Aorta (tissue), 5 donors: ENCODE results near the gene OLIG2. TPM values are rescaled to one million over a fixed set of nuclear protein-coding genes. Genes with fewer than 3 reads are reported as not detected.

Experiments used
- ATAC-seq: fragments of 200-7000 bp; cut with Tn5 transposase; one replicate; pipeline ENCODE4 v1.9.1; 2022; ENCODE audit warnings: moderate library complexity; ENCODE audit not compliant: low FRiP score
- DNase-seq, 2 donors: peaks; one replicate each; pipeline ENCODE4 v3.0.0-alpha.2; 2020
- H3K27ac ChIP-seq, 2 donors: one replicate each; pipeline ENCODE4 v1.5.1; 2013; ENCODE audit warnings: low read length in 2 of 2, mild to moderate bottlenecking in 2 of 2, moderate library complexity in 2 of 2, control low read depth in 1 of 2, inconsistent platforms in 1 of 2, low read depth in 1 of 2
- H3K27me3 ChIP-seq, 2 donors: one replicate each; pipeline ENCODE4 v1.6.1; 2013; ENCODE audit warnings: control low read depth in 1 of 2, low read length in 1 of 2, mild to moderate bottlenecking in 1 of 2, moderate library complexity in 1 of 2; ENCODE audit not compliant: insufficient read depth in 2 of 2, control insufficient read depth in 1 of 2
- H3K36me3 ChIP-seq, 2 donors: one replicate each; pipeline ENCODE4 v1.6.1; 2013; ENCODE audit warnings: control low read depth in 1 of 2, low read length in 1 of 2, mild to moderate bottlenecking in 1 of 2; ENCODE audit not compliant: insufficient read depth in 2 of 2, control insufficient read depth in 1 of 2
- H3K4me1 ChIP-seq, 2 donors: one replicate each; pipeline ENCODE4 v1.6.1; 2013; ENCODE audit warnings: low read length in 2 of 2, control low read depth in 1 of 2, mild to moderate bottlenecking in 1 of 2, moderate library complexity in 1 of 2; ENCODE audit not compliant: insufficient read depth in 2 of 2, control insufficient read depth in 1 of 2
- H3K4me3 ChIP-seq, 2 donors: one replicate each; pipeline ENCODE4 v1.5.1; 2013; ENCODE audit warnings: low read length in 2 of 2, control low read depth in 1 of 2, mild to moderate bottlenecking in 1 of 2
- H3K9me3 ChIP-seq: one replicate; pipeline ENCODE4 v1.6.1; 2013; ENCODE audit warnings: mild to moderate bottlenecking, low read length; ENCODE audit not compliant: control insufficient read depth
- WGBS, 2 donors: extraction: QIAGEN DNeasy Blood & Tissue Kit; methylation state at CpG; one replicate each; pipeline ENCODE4 v1.1.7; 2013; 5-methylcytosine and 5-hydroxymethylcytosine counted together
- intact Hi-C, 2 donors: fragments of 100-400 bp; cut with DNase I; formaldehyde crosslinking; loops; one replicate each; pipeline versions ENCODE4 v1.14.2 to v1.15.0; 2022
- long read RNA-seq, 2 donors: library from polyadenylated mRNA; unstranded; transcript quantifications; one replicate each; pipeline ENCODE4 v2.0.0, GENCODE V29; 2020 to 2021
- polyA plus RNA-seq, 2 donors: library from polyadenylated mRNA; stranded (reverse); fragments of 200-250 nt; gene quantifications; one replicate each; pipeline ENCODE4 v1.2.3, GENCODE V29; 2013
- total RNA-seq, 2 donors: library from RNA; stranded (reverse); fragmentation: NEBNext Ultra II Directional; extraction: Animal tissue kit (Norgen Biotek cat#: 25700); gene quantifications; one replicate each; pipeline ENCODE4 v1.2.1, GENCODE V29; 2021
- donor health status: healthy with polysubstance abuse.
- donor health status: Bipolar disorder and iron deficiency.
- donor health status: DM: no; HTN: no; CAD: no.
- donor health status: DM: no; HTN: no; CAD: no.
- donor health status: DM: yes; HTN: yes; CAD: no.

OLIG2 gene
- total RNA-seq (not detected), polyA plus RNA-seq (not detected)
- long read RNA-seq, donor 1: 0 reads
- long read RNA-seq, donor 2: 0 reads

- Histone ChIP-seq H3K36me3 (no peaks in the 10 kb centered on the region), H3K4me3 (no peak within 1 kb of the TSS), H3K9me3 (no peaks in the 10 kb centered on the region), H3K4me1 (no peaks in the 10 kb centered on the region), H3K27me3 (no peaks in the 10 kb centered on the region), H3K27ac (no peak within 1 kb of the TSS)
- ATAC-seq (no peak), DNase-seq (no peak)
- intact Hi-C loops: no loop called here
- WGBS, 2 donors: 2% methylated on average over 59 of the region's 59 CpGs
These were observed at the start of gene OLIG2 for GRCh38 chr21:33025489-33026442. Gene OLIG2, plus strand, starts transcription at chr21:33025935. Its CDS starts 928 bp downstream, at chr21:33026863.

GRCh38 chr21:32976791-32977190 lies 48.9 kb upstream of the OLIG2 start:
- WGBS, 2 donors: 45 to 48% methylated on average over 3 of the region's 3 CpGs
- no peaks in the 10 kb centered on the region for H3K36me3 ChIP-seq
- DNase-seq (no peak), ATAC-seq (no peak)
- H3K9me3 ChIP-seq: no peaks in the 10 kb centered on the region
- peaks cover 0 to 2% of the 10 kb centered on the region in 2 donors for H3K27me3 ChIP-seq
- no peaks in the 10 kb centered on the region for H3K4me1 ChIP-seq
- H3K27ac ChIP-seq: no peak overlapping the region
- no peak overlapping the region for H3K4me3 ChIP-seq
- intact Hi-C loops: no loop called here

GRCh38 chr21:32977216-32977615 lies 48.5 kb upstream of the OLIG2 start:
- no peak overlapping the region for H3K4me3 ChIP-seq
- ATAC-seq (no peak), DNase-seq (no peak)
- WGBS, 2 donors: 48 to 54% methylated on average over 5 of the region's 5 CpGs
- peaks cover 0 to 2% of the 10 kb centered on the region in 2 donors for H3K27me3 ChIP-seq
- H3K9me3 ChIP-seq: no peaks in the 10 kb centered on the region
- H3K36me3 ChIP-seq: no peaks in the 10 kb centered on the region
- no peak overlapping the region for H3K27ac ChIP-seq
- intact Hi-C loops: no loop called here
- no peaks in the 10 kb centered on the region for H3K4me1 ChIP-seq

- Histone ChIP-seq H3K36me3 (no peaks in the 10 kb centered on the region), H3K4me1 (no peaks in the 10 kb centered on the region), H3K9me3 (no peaks in the 10 kb centered on the region), H3K4me3 (no peak overlapping the region), H3K27me3 (peaks cover 0 to 2% of the 10 kb centered on the region in 2 donors), H3K27ac (no peak overlapping the region)
- WGBS, 2 donors: 46 to 56% methylated on average over 38 to 39 of the region's 39 CpGs
- ATAC-seq: no peak
- intact Hi-C loops: no loop called here
- no peak for DNase-seq
These were observed 47.1 kb upstream of the OLIG2 start for GRCh38 chr21:32978331-32979270.

- ATAC-seq (no peak), DNase-seq (no peak)
- no peaks in the 10 kb centered on the region for H3K9me3 ChIP-seq
- WGBS, 2 donors: 70 to 76% methylated on average over 2 of the region's 2 CpGs
- H3K4me1 ChIP-seq: no peaks in the 10 kb centered on the region
- no peaks in the 10 kb centered on the region for H3K36me3 ChIP-seq
- no peak overlapping the region for H3K4me3 ChIP-seq
- intact Hi-C loops: no loop called here
- H3K27me3 ChIP-seq: peaks cover 0 to 2% of the 10 kb centered on the region in 2 donors
- no peak overlapping the region for H3K27ac ChIP-seq
These were observed 46.0 kb upstream of the OLIG2 start for GRCh38 chr21:32979598-32980268.

- no peaks in the 10 kb centered on the region for H3K36me3 ChIP-seq
- DNase-seq: no peak
- ATAC-seq: no peak
- no peaks in the 10 kb centered on the region for H3K9me3 ChIP-seq
- intact Hi-C loops: no loop called here
- WGBS, 2 donors: 78 to 80% methylated on average over 7 of the region's 7 CpGs
- peaks cover 0 to 2% of the 10 kb centered on the region in 2 donors for H3K27me3 ChIP-seq
- no peak overlapping the region for H3K27ac ChIP-seq
- no peaks in the 10 kb centered on the region for H3K4me1 ChIP-seq
- no peak overlapping the region for H3K4me3 ChIP-seq
These were observed 44.6 kb upstream of the OLIG2 start for GRCh38 chr21:32981096-32981495.

- intact Hi-C loops: no loop called here
- 52 to 54% methylated on average over 6 of the region's 6 CpGs for WGBS, 2 donors
These were observed 35.1 kb upstream of the OLIG2 start for GRCh38 chr21:32990666-32991065.

GRCh38 chr21:32991361-32991760 lies 34.4 kb upstream of the OLIG2 start:
- no peaks in the 10 kb centered on the region for H3K4me1 ChIP-seq
- H3K27ac ChIP-seq: no peak overlapping the region
- intact Hi-C loops: no loop called here
- H3K4me3 ChIP-seq: no peak overlapping the region
- ATAC-seq (no peak), DNase-seq (no peak)
- peaks cover 9% of the 10 kb centered on the region for H3K9me3 ChIP-seq
- no peaks in the 10 kb centered on the region for H3K27me3 ChIP-seq
- no peaks in the 10 kb centered on the region for H3K36me3 ChIP-seq
- WGBS, 2 donors: 35 to 38% methylated on average over 8 of the region's 8 CpGs

More at GRCh38 chr21:32990666-32991065, 35.1 kb upstream of the OLIG2 start:
- Histone ChIP-seq H3K9me3 (peaks cover 9% of the 10 kb centered on the region), H3K36me3 (no peaks in the 10 kb centered on the region), H3K27ac (no peak overlapping the region), H3K4me3 (no peak overlapping the region), H3K4me1 (no peaks in the 10 kb centered on the region), H3K27me3 (no peaks in the 10 kb centered on the region)
- no peak for DNase-seq
- ATAC-seq: no peak
